ENCODE measurements around the gene FAM217B. TPM values are rescaled to one million over a fixed set of nuclear protein-coding genes. Genes with fewer than 3 reads are reported as not detected.

Gene FAM217B
- polyA plus RNA-seq, 3 donors = 5.3 to 18.3 (median 18.1) TPM

DNA sequence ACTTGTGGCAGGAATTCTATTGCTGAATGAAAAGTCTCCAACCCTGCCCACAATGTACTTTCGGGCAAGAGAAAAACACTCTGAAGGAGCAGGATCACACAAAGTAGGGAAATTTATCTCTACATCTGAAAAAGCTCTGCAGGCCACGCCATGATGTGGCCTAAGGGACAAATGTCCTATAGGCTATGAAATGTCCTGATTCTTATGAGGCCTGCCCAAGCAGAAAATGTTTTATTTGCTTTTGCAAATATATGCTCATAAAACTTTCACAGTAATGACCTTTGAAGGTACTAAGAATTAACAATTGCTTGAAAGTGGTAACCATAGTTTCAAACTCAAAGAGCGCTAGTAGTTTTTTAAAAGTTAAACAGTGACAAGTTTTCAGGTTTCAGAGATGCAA lies 37.7 kb upstream of the FAM217B start:
- DNase-seq = no peak
- Histone ChIP-seq H3K27me3 (ENCODE audit: control insufficient read depth in 2 of 2, insufficient read depth in 2 of 2, low read length in 2 of 2) (peaks cover 0 to 2% of the 10 kb centered on the region in 2 donors), H3K4me2 (replicated peaks; ENCODE audit: extremely low read depth, low read length, poor library complexity, severe bottlenecking) (no peak overlapping the region), H2AFZ (ENCODE audit: insufficient read depth, low read depth, low read length, poor library complexity, severe bottlenecking) (no peak overlapping the region), H3K9ac (ENCODE audit: insufficient read depth, low read length, poor library complexity, severe bottlenecking) (no peak overlapping the region), H3K36me3 (replicated peaks in 1 of 2; ENCODE audit: control insufficient read depth in 1 of 2, insufficient read depth in 2 of 2, low read length in 2 of 2) (no peaks in the 10 kb centered on the region), H4K20me1 (ENCODE audit: insufficient read depth, low read length) (no peaks in the 10 kb centered on the region), H3K4me3 (replicated peaks in 1 of 3; ENCODE audit: low read depth in 2 of 3, low read length in 3 of 3) (no peak overlapping the region), H3K79me2 (ENCODE audit: insufficient read depth, low read length) (no peaks in the 10 kb centered on the region), H3K9me3 (replicated peaks in 1 of 2; ENCODE audit: control insufficient read depth in 1 of 2, insufficient read depth in 1 of 2, low read length in 2 of 2) (no peaks in the 10 kb centered on the region), H3K27ac (ENCODE audit: low read depth in 1 of 2, low read length in 2 of 2) (no peak overlapping the region), H3K4me1 (ENCODE audit: control insufficient read depth in 1 of 2, insufficient read depth in 2 of 2, low read length in 2 of 2) (no peaks in the 10 kb centered on the region)
- Mint-ChIP-seq H3K27me3 (ENCODE audit: low read depth in 3 of 3) (peaks cover 4 to 11% (median 7%) of the 10 kb centered on the region in 3 donors), H3K36me3 (no peaks in the 10 kb centered on the region), H3K4me3 (no peak overlapping the region), H3K27ac (no peak overlapping the region), H3K9me3 (peaks cover 0 to 4% (median 0%) of the 10 kb centered on the region in 7 donors), H3K4me1 (no peaks in the 10 kb centered on the region)
- TF ChIP-seq, protein P1, sequence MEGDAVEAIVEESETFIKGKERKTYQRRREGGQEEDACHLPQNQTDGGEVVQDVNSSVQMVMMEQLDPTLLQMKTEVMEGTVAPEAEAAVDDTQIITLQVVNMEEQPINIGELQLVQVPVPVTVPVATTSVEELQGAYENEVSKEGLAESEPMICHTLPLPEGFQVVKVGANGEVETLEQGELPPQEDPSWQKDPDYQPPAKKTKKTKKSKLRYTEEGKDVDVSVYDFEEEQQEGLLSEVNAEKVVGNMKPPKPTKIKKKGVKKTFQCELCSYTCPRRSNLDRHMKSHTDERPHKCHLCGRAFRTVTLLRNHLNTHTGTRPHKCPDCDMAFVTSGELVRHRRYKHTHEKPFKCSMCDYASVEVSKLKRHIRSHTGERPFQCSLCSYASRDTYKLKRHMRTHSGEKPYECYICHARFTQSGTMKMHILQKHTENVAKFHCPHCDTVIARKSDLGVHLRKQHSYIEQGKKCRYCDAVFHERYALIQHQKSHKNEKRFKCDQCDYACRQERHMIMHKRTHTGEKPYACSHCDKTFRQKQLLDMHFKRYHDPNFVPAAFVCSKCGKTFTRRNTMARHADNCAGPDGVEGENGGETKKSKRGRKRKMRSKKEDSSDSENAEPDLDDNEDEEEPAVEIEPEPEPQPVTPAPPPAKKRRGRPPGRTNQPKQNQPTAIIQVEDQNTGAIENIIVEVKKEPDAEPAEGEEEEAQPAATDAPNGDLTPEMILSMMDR (IDR thresholded peaks at IDR 0.05) = no peak
- WGBS (ENCODE audit: insufficient coverage) = 100% methylated on average over 1 of the region's 3 CpGs
- intact Hi-C loops (cut with micrococcal nuclease) = no loop called here

GRCh38 chr20:59903621-59904020 lies 36.6 kb upstream of the FAM217B start:
- no peaks in the 10 kb centered on the region for H3K9me3 ChIP-seq (replicated peaks in 1 of 2; ENCODE audit: control insufficient read depth in 1 of 2, insufficient read depth in 1 of 2, low read length in 2 of 2)
- H3K36me3 Mint-ChIP-seq = no peaks in the 10 kb centered on the region
- no peaks in the 10 kb centered on the region for H3K4me1 Mint-ChIP-seq
- no peak overlapping the region for H3K4me3 Mint-ChIP-seq
- DNase-seq = no peak
- H3K27ac ChIP-seq (ENCODE audit: low read depth in 1 of 2, low read length in 2 of 2) = no peak overlapping the region
- H3K9ac ChIP-seq (ENCODE audit: insufficient read depth, low read length, poor library complexity, severe bottlenecking) = no peak overlapping the region
- no peak overlapping the region for H2AFZ ChIP-seq (ENCODE audit: insufficient read depth, low read depth, low read length, poor library complexity, severe bottlenecking)
- no CpG with 5 or more reads among the region's 1 CpG for WGBS (ENCODE audit: insufficient coverage)
- H4K20me1 ChIP-seq (ENCODE audit: insufficient read depth, low read length) = no peaks in the 10 kb centered on the region
- peaks cover 0 to 2% of the 10 kb centered on the region in 2 donors for H3K27me3 ChIP-seq (ENCODE audit: control insufficient read depth in 2 of 2, insufficient read depth in 2 of 2, low read length in 2 of 2)
- no peaks in the 10 kb centered on the region for H3K4me1 ChIP-seq (ENCODE audit: control insufficient read depth in 1 of 2, insufficient read depth in 2 of 2, low read length in 2 of 2)
- no peak overlapping the region for H3K4me2 ChIP-seq (replicated peaks; ENCODE audit: extremely low read depth, low read length, poor library complexity, severe bottlenecking)
- TF ChIP-seq, protein P1 (IDR thresholded peaks at IDR 0.05) = no peak
- peaks cover 2 to 10% (median 7%) of the 10 kb centered on the region in 3 donors for H3K27me3 Mint-ChIP-seq (ENCODE audit: low read depth in 3 of 3)
- no peaks in the 10 kb centered on the region for H3K9me3 Mint-ChIP-seq
- H3K79me2 ChIP-seq (ENCODE audit: insufficient read depth, low read length) = no peaks in the 10 kb centered on the region
- H3K4me3 ChIP-seq (replicated peaks in 1 of 3; ENCODE audit: low read depth in 2 of 3, low read length in 3 of 3) = no peak overlapping the region
- H3K36me3 ChIP-seq (replicated peaks in 1 of 2; ENCODE audit: control insufficient read depth in 1 of 2, insufficient read depth in 2 of 2, low read length in 2 of 2) = no peaks in the 10 kb centered on the region
- intact Hi-C loops (cut with micrococcal nuclease) = no loop called here
- no peak overlapping the region for H3K27ac Mint-ChIP-seq
